GM12878 (cell line): Measurements from ENCODE around the gene FGFBP1. TPM values are rescaled to one million over a fixed set of nuclear protein-coding genes. Genes with fewer than 3 reads are reported as not detected.

Experiments used
- ATAC-seq: fragments of 200-7000 bp; cut with Tn5 transposase; 3 replicates; pipeline ENCODE4 v1.9.1; 2020; ENCODE audit warnings: mild to moderate bottlenecking, moderate library complexity
- BruUV-seq: library from RNA; stranded (reverse); fragments of 400-500 nt; replicated peaks from 2 replicates; lab custom pipeline; 2021; lab: Mats Ljungman, UMichigan
- CTCF ChIA-PET: fragments of 300-600 bp; sonication (Branson Sonifier 250); formaldehyde crosslinking; extraction: SDS; loops from one replicate; lab custom pipeline; 2021; ENCODE audit warnings: inconsistent platforms; lab: Yijun Ruan, JAX
- POLR2A ChIA-PET: fragments of 350-600 bp; formaldehyde crosslinking; extraction: SDS; loops from one replicate; lab custom pipeline; 2021; ENCODE audit warnings: inconsistent platforms; lab: Charles Lee
- RAD21 ChIA-PET: fragments of 300-600 bp; sonication (Branson Sonifier 250); formaldehyde crosslinking; loops from one replicate; lab custom pipeline; 2023; ENCODE audit warnings: antibody characterized with exemption; ENCODE audit not compliant: unreplicated experiment; lab: Charles Lee
- SMC1A ChIA-PET: fragments of 300-600 bp; sonication (Branson Sonifier 250); formaldehyde crosslinking; loops from one replicate; lab custom pipeline; 2023; ENCODE audit not compliant: unreplicated experiment, uncharacterized antibody; lab: Charles Lee
- DNase-seq: peaks from one replicate; pipeline ENCODE4 v3.0.0-alpha.2; 2011; ENCODE audit warnings: low read depth, low spot score
- FAIRE-seq: peaks from 3 replicates; lab custom pipeline; 2011; peaks lifted over from hg19 to GRCh38; lab: Jason Lieb, UNC
- H2AFZ ChIP-seq: 2 replicates; pipeline ENCODE4 v1.6.0; 2011; ENCODE audit warnings: low read depth, low read length, control low read depth; ENCODE audit not compliant: control insufficient read depth
- H3K27ac ChIP-seq: 2 replicates; pipeline ENCODE4 v1.5.1; 2011; ENCODE audit warnings: control low read depth; ENCODE audit not compliant: control insufficient read depth, insufficient read depth
- H3K27me3 ChIP-seq, 2 experiments: replicated peaks in 1 of 2; 2 replicates each; pipeline versions ENCODE4 v1.6.0 to v1.6.1; 2011; ENCODE audit warnings: low read length in 1 of 2; ENCODE audit not compliant: control insufficient read depth in 2 of 2, insufficient read depth in 2 of 2
- H3K36me3 ChIP-seq, 2 experiments: 2 replicates each; pipeline ENCODE4 v1.5.1; 2011; ENCODE audit warnings: low read length in 1 of 2; ENCODE audit not compliant: control insufficient read depth in 2 of 2, insufficient read depth in 2 of 2
- H3K4me1 ChIP-seq: 2 replicates; pipeline ENCODE4 v1.6.1; 2011; ENCODE audit warnings: mild to moderate bottlenecking, low read length, moderate library complexity, mixed read lengths; ENCODE audit not compliant: control insufficient read depth, insufficient read depth
- H3K4me2 ChIP-seq: 2 replicates; pipeline ENCODE4 v1.6.0; 2011; ENCODE audit warnings: control low read depth; ENCODE audit not compliant: control insufficient read depth, insufficient read depth
- H3K4me3 ChIP-seq: fragments of 200-600 bp; sonication (generic); 2 replicates; pipeline ENCODE4 v1.5.1; 2016
- H3K79me2 ChIP-seq: 2 replicates; pipeline ENCODE4 v1.6.0; 2011; ENCODE audit warnings: low read length; ENCODE audit not compliant: control insufficient read depth, insufficient read depth
- H3K9ac ChIP-seq: 2 replicates; pipeline ENCODE4 v1.8.0; 2011; ENCODE audit warnings: low read length, control low read depth, mixed read lengths; ENCODE audit not compliant: control insufficient read depth, insufficient read depth
- H3K9me3 ChIP-seq: replicated peaks from 3 replicates; pipeline ENCODE4 v1.5.1; 2011; ENCODE audit warnings: mild to moderate bottlenecking, low read length; ENCODE audit not compliant: control insufficient read depth, insufficient read depth
- H4K20me1 ChIP-seq: 2 replicates; pipeline ENCODE4 v1.6.0; 2011; ENCODE audit not compliant: control insufficient read depth, insufficient read depth
- ASH2L ChIP-seq: fragments of 300-600, 200-600 bp; sonication (generic); IDR thresholded peaks from 2 replicates; pipeline ENCODE4 v1.6.1; 2017; ENCODE audit warnings: low read depth, mild to moderate bottlenecking, borderline replicate concordance
- CBX5 ChIP-seq: sonication (generic); IDR thresholded peaks from 2 replicates; pipeline ENCODE4 v1.6.1; 2016; ENCODE audit warnings: low read depth, moderate library complexity, mild to moderate bottlenecking, inconsistent platforms
- FOXK2 ChIP-seq: fragments of 450-650 bp; IDR thresholded peaks from 2 replicates; pipeline ENCODE4 v1.6.1; 2017; ENCODE audit warnings: mild to moderate bottlenecking, moderate library complexity
- HDGF ChIP-seq: fragments of 450-650 bp; IDR thresholded peaks from 2 replicates; pipeline ENCODE4 v1.6.1; 2016; ENCODE audit warnings: antibody characterized with exemption
- NFYA ChIP-seq: IDR thresholded peaks from 2 replicates; pipeline ENCODE4 v1.6.1; 2011; ENCODE audit warnings: low read depth, mild to moderate bottlenecking, low read length, improper control_type of control experiment, borderline replicate concordance
- NFYB ChIP-seq: IDR thresholded peaks from 2 replicates; pipeline ENCODE4 v1.6.1; 2011; ENCODE audit warnings: low read depth, mild to moderate bottlenecking, low read length, improper control_type of control experiment, moderate library complexity; ENCODE audit not compliant: insufficient read depth
- NR2F1 ChIP-seq: fragments of 450-650 bp; conservative IDR thresholded peaks from 2 replicates; pipeline ENCODE4 v1.6.1; 2017; ENCODE audit warnings: mild to moderate bottlenecking
- POLR2A ChIP-seq: IDR thresholded peaks from 2 replicates; pipeline ENCODE4 v1.6.1; 2011; ENCODE audit warnings: low read depth, mild to moderate bottlenecking, low read length
- RAD21 ChIP-seq: IDR thresholded peaks from 2 replicates; pipeline ENCODE4 v1.6.1; 2011; ENCODE audit warnings: mild to moderate bottlenecking, low read depth, low read length, moderate library complexity; ENCODE audit not compliant: insufficient read depth
- RCOR1 ChIP-seq: conservative IDR thresholded peaks from 2 replicates; pipeline ENCODE4 v1.6.1; 2012; ENCODE audit warnings: low read depth, low read length, improper control_type of control experiment
- RELA ChIP-seq: fragments of 450-650 bp; IDR thresholded peaks from 2 replicates; pipeline ENCODE4 v1.8.0; 2014; ENCODE audit warnings: borderline replicate concordance; ENCODE audit not compliant: partially characterized antibody
- TAF1 ChIP-seq: IDR thresholded peaks from 2 replicates; pipeline ENCODE4 v1.6.1; 2011; ENCODE audit warnings: mild to moderate bottlenecking, low read depth, low read length, borderline replicate concordance
- TCF12 ChIP-seq: IDR thresholded peaks from 2 replicates; pipeline ENCODE4 v1.6.1; 2011; ENCODE audit warnings: low read depth, mild to moderate bottlenecking, low read length
- ZNF384 ChIP-seq: IDR thresholded peaks from 2 replicates; pipeline ENCODE4 v1.6.1; 2012; ENCODE audit warnings: low read depth, mild to moderate bottlenecking, low read length, improper control_type of control experiment, borderline replicate concordance
- WGBS: methylation state at CpG from one replicate; pipeline ENCODE4 v1.1.6; 2016; ENCODE audit warnings: low lambda C conversion rate; ENCODE audit not compliant: insufficient replicate concordance, insufficient coverage; ENCODE audit errors: missing lambda C conversion rate; 5-methylcytosine and 5-hydroxymethylcytosine counted together
- in situ Hi-C: fragments of 300-500 bp; cut with MboI; formaldehyde crosslinking; loops from 9 replicates; pipeline ENCODE4 v1.14.3; 2018; ENCODE audit warnings: mixed read lengths
- intact Hi-C: fragments of 100-400 bp; cut with micrococcal nuclease; formaldehyde crosslinking; loops from one replicate; pipeline ENCODE4 v1.14.2; 2022; ENCODE audit not compliant: unreplicated experiment
- polyA plus RNA-seq, 11 experiments: library from polyadenylated mRNA; depleted of rRNA in 4 of 11; unstranded in 6 of 11; stranded (reverse) in 5 of 11; fragments of >200 nt; fragmentation: Nextera tagmentation in 4 of 11; fragmentation: Illumina TruSeq in 1 of 11; extraction: Ambion mirVana in 4 of 11; extraction: Trizol in 1 of 11; gene quantifications; 1 replicate in 1 of 11; 2 replicates in 10 of 11; pipeline versions ENCODE4 v1.2.1 to v1.2.3, GENCODE V29; 2011 to 2016; ENCODE audit warnings: inconsistent platforms in 2 of 11, missing spikeins in 2 of 11, low read depth in 1 of 11
- total RNA-seq, 4 experiments: library from RNA; depleted of rRNA in 3 of 4; stranded (reverse); fragments of >200 nt in 3 of 4; fragmentation: Illumina TruSeq in 1 of 4; extraction: Trizol in 1 of 4; gene quantifications; 2 replicates each; pipeline versions ENCODE4 v1.2.1 to v1.2.3, GENCODE V29; 2013 to 2021
- TF ChIP-seq, protein P1 (sequence below), 3 experiments: IDR thresholded peaks in 2 of 3; conservative IDR thresholded peaks in 1 of 3; 2 replicates each; pipeline ENCODE4 v1.5.1; 2011; ENCODE audit warnings: low read depth in 3 of 3, low read length in 3 of 3, mild to moderate bottlenecking in 3 of 3, control low read depth in 2 of 3, moderate library complexity in 2 of 3, inconsistent platforms in 1 of 3, mixed read lengths in 1 of 3; ENCODE audit not compliant: control insufficient read depth in 2 of 3, insufficient read depth in 1 of 3; ENCODE audit errors: extremely low read depth in 1 of 3
- TF ChIP-seq, protein P2 (sequence below): IDR thresholded peaks from 2 replicates; pipeline ENCODE4 v1.6.1; 2012; ENCODE audit warnings: low read depth, low read length, improper control_type of control experiment

The FGFBP1 gene
- total and polyA plus RNA-seq, 10 of the 15 experiments (the other 5 are each of a cell fraction or from before 2014, with no cell fraction given), result 0.09 to 0.11 (median 0.09) TPM; not detected in 7

DNA sequence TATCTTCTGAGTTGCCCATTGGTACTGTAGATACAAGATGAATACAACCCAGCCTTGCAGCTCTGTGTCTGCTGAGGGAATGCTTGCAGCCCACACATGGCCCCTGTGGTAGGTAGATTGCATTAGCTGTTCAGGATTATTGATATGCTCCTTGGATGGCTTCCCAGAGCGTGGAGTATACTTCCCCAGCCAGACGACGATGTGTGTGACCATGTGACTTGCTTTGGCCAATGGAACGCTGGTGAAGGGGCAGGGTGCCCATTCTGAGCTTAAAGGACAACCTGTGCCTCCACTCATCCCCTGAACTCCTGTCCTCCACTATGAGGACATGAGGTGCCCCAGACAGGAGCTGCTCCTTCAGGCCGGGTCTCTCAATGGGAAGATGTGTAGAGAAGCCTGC is 48.4 kb upstream of the FGFBP1 start:
- Histone ChIP-seq H3K9me3 (no peaks in the 10 kb centered on the region), H2AFZ (no peak overlapping the region), H3K79me2 (no peaks in the 10 kb centered on the region), H3K4me1 (no peaks in the 10 kb centered on the region), H3K4me3 (no peak overlapping the region), H3K4me2 (no peak overlapping the region), H4K20me1 (no peaks in the 10 kb centered on the region), H3K27ac (no peak overlapping the region), H3K27me3 (peaks cover 3 to 5% of the 10 kb centered on the region in 2 experiments; a peak in 3 of 4 replicates), H3K36me3 (no peaks in the 10 kb centered on the region), H3K9ac (no peak overlapping the region)
- BruUV-seq, result no TSS peak
- TF ChIP-seq ZNF384, result no peak
- no peak for TF ChIP-seq TCF12
- peak; percentile 71 for TF ChIP-seq NFYB
- TF ChIP-seq CBX5, result no peak
- TF ChIP-seq POLR2A, result no peak
- TF ChIP-seq NFYA, result no peak
- RAD21 ChIA-PET, result no interaction called here
- DNase-seq (no peak), FAIRE-seq (no peak), ATAC-seq (no peak)
- POLR2A ChIA-PET, result interaction anchor here (1.2 kb wide), 1 partner anchor 8 kb away, joined by 3 read pairs; no protein-coding TSS in a partner anchor
- intact Hi-C loops, result no loop called here
- CTCF ChIA-PET, result interaction anchor here (0.7 to 0.8 kb wide), 3 partner anchors 22 to 104 kb away, joined by 3 to 5 read pairs (median 3); no protein-coding TSS in a partner anchor
- 5% methylated on average over 5 of the region's 5 CpGs for WGBS
- in situ Hi-C loops, result no loop called here
- SMC1A ChIA-PET, result interaction anchor here (0.6 to 1.1 kb wide), 2 partner anchors 104 to 278 kb away, joined by 3 read pairs; no protein-coding TSS in a partner anchor

DNA sequence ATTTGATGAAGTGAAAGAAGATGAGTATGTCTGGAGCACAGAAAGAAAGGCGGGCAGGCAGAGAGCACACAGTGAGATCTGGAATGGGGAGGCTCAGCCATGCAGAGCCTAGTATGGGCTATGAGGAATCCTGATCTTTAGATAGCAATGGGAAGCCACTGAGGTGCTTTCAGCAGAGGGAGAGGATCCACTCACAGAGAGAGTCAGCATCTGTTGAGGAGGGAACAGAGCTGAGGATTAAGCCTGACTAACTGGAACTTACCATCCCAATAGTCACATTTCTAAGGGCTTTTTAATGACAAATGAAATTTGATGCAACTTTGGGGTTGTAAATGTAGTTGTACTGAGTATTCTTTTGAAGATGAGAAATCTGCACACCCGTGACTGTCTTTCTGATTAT is 45.1 kb upstream of the FGFBP1 start:
- ChIA-PET POLR2A (no interaction called here), SMC1A (no interaction called here)
- TF ChIP-seq TAF1, result no peak
- TF ChIP-seq NR2F1, result no peak
- TF ChIP-seq, protein P1, sequence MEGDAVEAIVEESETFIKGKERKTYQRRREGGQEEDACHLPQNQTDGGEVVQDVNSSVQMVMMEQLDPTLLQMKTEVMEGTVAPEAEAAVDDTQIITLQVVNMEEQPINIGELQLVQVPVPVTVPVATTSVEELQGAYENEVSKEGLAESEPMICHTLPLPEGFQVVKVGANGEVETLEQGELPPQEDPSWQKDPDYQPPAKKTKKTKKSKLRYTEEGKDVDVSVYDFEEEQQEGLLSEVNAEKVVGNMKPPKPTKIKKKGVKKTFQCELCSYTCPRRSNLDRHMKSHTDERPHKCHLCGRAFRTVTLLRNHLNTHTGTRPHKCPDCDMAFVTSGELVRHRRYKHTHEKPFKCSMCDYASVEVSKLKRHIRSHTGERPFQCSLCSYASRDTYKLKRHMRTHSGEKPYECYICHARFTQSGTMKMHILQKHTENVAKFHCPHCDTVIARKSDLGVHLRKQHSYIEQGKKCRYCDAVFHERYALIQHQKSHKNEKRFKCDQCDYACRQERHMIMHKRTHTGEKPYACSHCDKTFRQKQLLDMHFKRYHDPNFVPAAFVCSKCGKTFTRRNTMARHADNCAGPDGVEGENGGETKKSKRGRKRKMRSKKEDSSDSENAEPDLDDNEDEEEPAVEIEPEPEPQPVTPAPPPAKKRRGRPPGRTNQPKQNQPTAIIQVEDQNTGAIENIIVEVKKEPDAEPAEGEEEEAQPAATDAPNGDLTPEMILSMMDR (IDR thresholded peaks at IDR 0.05 in 2 of 3, conservative IDR thresholded peaks at IDR 0.05 in 1 of 3; ENCODE audit: control insufficient read depth in 2 of 3, extremely low read depth in 1 of 3, insufficient read depth in 1 of 3, low read depth in 3 of 3, low read length in 3 of 3), result no peak
- TF ChIP-seq ASH2L, result no peak
- TF ChIP-seq, protein P2, sequence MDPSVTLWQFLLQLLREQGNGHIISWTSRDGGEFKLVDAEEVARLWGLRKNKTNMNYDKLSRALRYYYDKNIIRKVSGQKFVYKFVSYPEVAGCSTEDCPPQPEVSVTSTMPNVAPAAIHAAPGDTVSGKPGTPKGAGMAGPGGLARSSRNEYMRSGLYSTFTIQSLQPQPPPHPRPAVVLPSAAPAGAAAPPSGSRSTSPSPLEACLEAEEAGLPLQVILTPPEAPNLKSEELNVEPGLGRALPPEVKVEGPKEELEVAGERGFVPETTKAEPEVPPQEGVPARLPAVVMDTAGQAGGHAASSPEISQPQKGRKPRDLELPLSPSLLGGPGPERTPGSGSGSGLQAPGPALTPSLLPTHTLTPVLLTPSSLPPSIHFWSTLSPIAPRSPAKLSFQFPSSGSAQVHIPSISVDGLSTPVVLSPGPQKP, result no peak
- no peak for TF ChIP-seq HDGF
- TF ChIP-seq FOXK2, result no peak
- TF ChIP-seq RELA, result no peak
- no peak for TF ChIP-seq RCOR1
- no peak for TF ChIP-seq RAD21

More for the DNA sequence above, 45.1 kb upstream of the FGFBP1 start:
- Histone ChIP-seq H3K4me3 (no peak overlapping the region), H3K36me3 (no peaks in the 10 kb centered on the region), H3K9me3 (no peaks in the 10 kb centered on the region), H3K4me2 (no peak overlapping the region), H3K9ac (no peak overlapping the region), H4K20me1 (no peaks in the 10 kb centered on the region), H3K27ac (no peak overlapping the region), H3K79me2 (no peaks in the 10 kb centered on the region), H2AFZ (no peak overlapping the region), H3K4me1 (no peaks in the 10 kb centered on the region), H3K27me3 (peaks cover 3 to 4% of the 10 kb centered on the region in 2 experiments; a peak in 3 of 4 replicates)
- WGBS, result 32% methylated on average over 2 of the region's 2 CpGs
- in situ Hi-C loops, result no loop called here
- FAIRE-seq, result no peak
- CTCF ChIA-PET, result interaction anchor here (1.4 kb wide), 1 partner anchor 101 kb away, joined by 4 read pairs; no protein-coding TSS in a partner anchor
- RAD21 ChIA-PET, result no interaction called here
- no peak for ATAC-seq
- DNase-seq, result no peak
- no TSS peak for BruUV-seq
- intact Hi-C loops, result no loop called here
